ENCODE data around the gene C1orf115. TPM values are rescaled to one million over a fixed set of nuclear protein-coding genes. Genes with fewer than 3 reads are reported as not detected.

The C1orf115 gene
- polyA plus RNA-seq, 3 donors from 2014 or later = 0.12 to 1.5 TPM; not detected in 1

DNA sequence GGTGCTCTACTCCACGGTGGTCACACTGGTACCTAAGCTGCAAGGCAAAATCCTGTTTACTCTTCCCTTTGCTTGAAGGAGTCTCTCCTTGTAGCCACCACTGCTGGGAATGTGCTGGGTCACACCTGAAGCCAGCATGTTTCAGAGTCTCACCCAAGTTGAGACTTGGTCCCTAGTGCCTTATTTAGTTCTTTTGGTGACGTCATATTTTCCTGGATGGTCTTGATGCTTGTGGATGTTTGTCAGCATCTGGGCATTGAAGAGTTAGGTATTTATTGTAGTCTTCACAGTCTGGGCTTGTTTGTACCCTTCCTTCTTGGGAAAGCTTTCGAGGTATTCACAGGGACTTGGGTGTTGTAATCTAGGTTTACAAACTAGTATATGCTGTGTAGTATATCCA, 52.4 kb downstream of the C1orf115 start:
- no peak overlapping the region for H3K4me3 Mint-ChIP-seq
- peaks cover 0 to 1% of the 10 kb centered on the region in 2 donors for H3K4me1 Mint-ChIP-seq
- no peaks in the 10 kb centered on the region for H3K9me3 Mint-ChIP-seq
- DNase-seq = no peak
- peaks cover 0 to 4% (median 0%) of the 10 kb centered on the region in 3 donors for H3K36me3 Mint-ChIP-seq
- H3K27me3 Mint-ChIP-seq (ENCODE audit: low read depth in 3 of 3) = peaks cover 6 to 18% (median 6%) of the 10 kb centered on the region in 3 donors
- H3K27ac Mint-ChIP-seq = no peak overlapping the region

DNA sequence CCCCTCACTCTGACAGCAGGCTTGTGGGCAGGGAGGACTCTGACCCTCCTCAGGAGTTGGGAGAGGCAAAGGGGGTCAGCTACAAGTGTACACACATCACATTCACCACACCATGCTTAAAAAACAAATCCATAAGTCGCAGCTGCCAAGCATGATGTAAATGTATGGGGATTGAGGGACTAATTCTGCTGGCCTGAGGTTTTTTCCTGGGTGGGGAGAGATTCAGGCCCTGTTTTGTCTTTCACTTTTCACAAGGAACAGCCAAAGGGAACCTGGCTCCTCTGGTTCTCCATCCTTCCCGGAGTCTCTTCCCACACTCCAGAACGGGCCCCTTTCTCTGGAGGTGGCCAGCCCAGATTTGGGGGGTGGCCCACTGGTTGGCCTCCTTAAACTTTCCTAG, 56.7 kb downstream of the C1orf115 start:
- Mint-ChIP-seq H3K27me3 (ENCODE audit: low read depth in 3 of 3) (peaks cover 8 to 37% (median 9%) of the 10 kb centered on the region in 3 donors), H3K36me3 (peaks cover 0 to 4% (median 0%) of the 10 kb centered on the region in 3 donors)

DNA sequence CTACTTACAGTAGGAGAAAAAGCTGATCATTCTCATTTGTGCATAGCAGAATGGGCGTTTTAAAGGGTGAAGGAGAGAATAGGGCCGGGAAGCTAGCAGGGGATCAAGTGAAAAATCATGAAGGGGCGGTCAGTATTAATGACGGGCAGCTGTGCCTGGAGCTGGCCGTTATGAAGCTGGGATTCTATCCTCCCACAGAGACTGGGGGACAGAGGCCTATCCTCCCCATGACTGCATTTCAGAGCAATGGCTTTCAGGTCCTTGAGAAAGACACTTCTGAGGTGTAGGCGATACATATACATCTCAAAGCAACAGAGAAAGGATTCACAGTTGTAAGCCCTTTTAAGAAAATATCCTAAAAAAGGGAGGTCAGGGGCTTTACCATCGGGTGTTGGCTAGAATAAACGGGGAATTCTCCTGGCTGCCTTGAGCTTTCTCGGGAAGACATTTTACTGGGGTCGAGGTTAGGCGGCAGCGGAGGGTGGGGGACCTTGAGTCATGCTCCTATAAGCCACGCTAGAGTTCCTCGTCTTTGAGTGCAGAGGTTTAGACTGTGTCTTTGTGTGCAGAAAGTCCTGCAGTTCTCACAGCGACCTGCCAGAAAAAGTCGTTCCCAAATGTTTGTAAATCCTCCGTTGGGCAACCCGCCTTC, 57.4 kb downstream of the C1orf115 start:
- H3K4me3 Mint-ChIP-seq = peak overlapping the region; percentile 72 to 85 (median 74)
- DNase-seq = no peak
- H3K27me3 Mint-ChIP-seq (ENCODE audit: low read depth in 3 of 3) = peaks cover 8 to 39% (median 13%) of the 10 kb centered on the region in 3 donors

More for the DNA sequence above, 56.7 kb downstream of the C1orf115 start:
- Mint-ChIP-seq H3K27ac (no peak overlapping the region), H3K4me1 (peaks cover 12 to 13% of the 10 kb centered on the region in 2 donors), H3K9me3 (no peaks in the 10 kb centered on the region), H3K4me3 (peak overlapping the region in 1 of 5 donors; percentile 2)
- DNase-seq = no peak

DNA sequence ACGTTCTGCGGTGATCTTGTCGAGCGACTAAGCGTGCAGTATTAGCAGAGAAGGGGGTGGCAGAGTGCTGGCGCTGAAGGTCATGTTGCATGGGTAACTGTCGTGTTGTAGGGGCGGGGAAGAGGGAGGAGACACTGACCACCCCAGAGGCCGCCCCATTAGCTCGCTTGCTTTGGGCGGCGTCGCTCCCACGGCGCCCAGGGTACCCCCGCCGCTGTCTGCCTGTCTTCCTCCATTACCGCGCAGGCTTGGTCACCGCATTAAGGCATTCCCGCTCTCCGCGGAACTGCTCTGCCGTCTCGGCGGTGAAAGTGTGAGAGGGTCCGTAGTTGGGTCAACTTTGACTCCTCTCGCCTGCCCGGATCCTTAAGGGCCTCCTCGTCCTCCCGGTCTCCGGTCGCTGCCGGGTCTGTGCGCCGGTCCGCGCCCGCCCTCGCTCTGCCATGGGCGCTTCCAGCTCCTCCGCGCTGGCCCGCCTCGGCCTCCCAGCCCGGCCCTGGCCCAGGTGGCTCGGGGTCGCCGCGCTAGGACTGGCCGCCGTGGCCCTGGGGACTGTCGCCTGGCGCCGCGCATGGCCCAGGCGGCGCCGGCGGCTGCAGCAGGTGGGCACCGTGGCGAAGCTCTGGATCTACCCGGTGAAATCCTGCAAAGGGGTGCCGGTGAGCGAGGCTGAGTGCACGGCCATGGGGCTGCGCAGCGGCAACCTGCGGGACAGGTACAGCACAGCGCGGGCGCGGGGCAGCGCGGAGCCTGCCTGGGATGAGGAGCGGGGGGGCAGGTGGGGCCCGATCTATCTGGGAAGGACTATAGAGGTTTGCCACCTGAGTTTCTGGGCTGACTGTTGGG, 58.1 kb downstream of the C1orf115 start, which contains the start of gene MTARC2:
Gene MTARC2 (plus strand): TSS at position 234 of the 846 bp plus-strand sequence. CDS start 210 bp downstream, at position 444.
- H3K9me3 Mint-ChIP-seq = no peaks in the 10 kb centered on the region
- H3K27me3 Mint-ChIP-seq (ENCODE audit: low read depth in 3 of 3) = peaks cover 8 to 38% (median 15%) of the 10 kb centered on the region in 3 donors
- DNase-seq = peak; percentile 9 to 17 (median 9)
- peak within 1 kb of the TSS; percentile 72 to 85 (median 74) for H3K4me3 Mint-ChIP-seq
- peaks cover 12 to 13% of the 10 kb centered on the region in 2 donors for H3K4me1 Mint-ChIP-seq
- H3K27ac Mint-ChIP-seq = peak within 1 kb of the TSS in 1 of 6 donors; percentile 41
- peaks cover 0 to 4% (median 0%) of the 10 kb centered on the region in 3 donors for H3K36me3 Mint-ChIP-seq

More for the DNA sequence above, 57.4 kb downstream of the C1orf115 start:
- Mint-ChIP-seq H3K36me3 (peaks cover 0 to 4% (median 0%) of the 10 kb centered on the region in 3 donors), H3K4me1 (peaks cover 12 to 13% of the 10 kb centered on the region in 2 donors), H3K27ac (no peak overlapping the region), H3K9me3 (no peaks in the 10 kb centered on the region)

Other genes with a start within 250 kb of the C1orf115 start
- gene MARK1, start 162.2 kb upstream of the C1orf115 start, polyA plus RNA-seq = not detected
- gene MTARC2, start 58.0 kb downstream of the C1orf115 start, polyA plus RNA-seq = 1 to 10 TPM in 2 of 3 donors, under 1 TPM in 1; 0.28 to 2.3 (median 1.5) TPM
- under 1 TPM in 1 of 3 donors, not detected in 2; 0.37 TPM for gene MTARC1, start 96.5 kb downstream of the C1orf115 start, polyA plus RNA-seq
- under 1 TPM in 1 of 3 donors, not detected in 2; 0.09 TPM for gene HLX, start 189.1 kb downstream of the C1orf115 start, polyA plus RNA-seq